ENCODE data around the gene FBXW7.

- TF ChIP-seq CTCF (IDR thresholded peaks at IDR 0.05) (no peak), POLR2A (IDR thresholded peaks at IDR 0.05) (no peak)
Measured at GRCh38 chr4:152494020-152494419, 41.9 kb downstream of the FBXW7 start.
